Fibroblast of skin of scalp (primary cell): ENCODE results near the gene DGCR8. TPM values are rescaled to one million over a fixed set of nuclear protein-coding genes. Genes with fewer than 3 reads are reported as not detected.

Source experiments
- DNase-seq: peaks from one replicate; pipeline ENCODE4 v3.0.0-alpha.2; 2013
- polyA plus RNA-seq, 2 experiments: library from polyadenylated mRNA; unstranded; fragments of 120-200 nt; gene quantifications; one replicate each; pipeline ENCODE4 v1.2.1, GENCODE V29; 2013; ENCODE audit not compliant: insufficient read length in 2 of 2

Gene DGCR8
- polyA plus RNA-seq (2013, experiment 1 of 2; ENCODE audit: insufficient read length), result 31.0 TPM
- polyA plus RNA-seq (2013, experiment 2 of 2; ENCODE audit: insufficient read length), result 29.0 TPM

DNA sequence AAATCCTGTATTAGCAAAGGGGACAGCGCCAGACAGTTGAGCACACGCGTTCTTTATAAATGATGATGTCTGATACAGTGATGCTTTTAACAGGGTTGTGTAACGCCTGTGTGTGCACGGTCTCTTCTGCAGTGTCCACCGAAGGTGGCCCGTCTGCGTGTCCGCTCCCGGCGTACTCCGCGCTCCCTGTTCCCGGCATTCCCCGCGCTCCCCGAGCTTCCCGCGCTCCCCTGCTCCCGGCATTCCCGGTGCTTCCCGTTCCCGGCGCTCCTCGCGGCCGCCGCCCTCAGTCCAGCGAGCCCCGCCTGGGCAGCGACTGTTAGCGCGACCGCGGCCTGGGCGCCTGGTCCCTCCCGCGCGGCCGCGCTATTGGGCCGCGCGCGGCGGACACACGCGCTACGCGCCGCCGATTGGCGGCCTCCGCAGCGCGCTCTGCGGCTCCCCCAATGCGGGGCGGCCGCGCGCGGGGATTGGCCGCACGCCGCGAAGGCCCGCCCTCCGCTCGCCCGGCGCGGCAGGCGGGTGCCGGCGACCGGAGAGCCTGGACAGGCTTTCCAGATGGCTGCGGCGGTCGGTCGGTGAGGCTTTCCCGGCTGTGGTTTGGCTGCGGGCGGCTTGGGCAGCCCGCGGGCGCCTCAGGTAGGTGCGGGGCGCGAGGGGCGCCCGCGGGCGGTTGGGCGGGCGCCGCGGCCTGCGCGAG, at the start of gene DGCR8:
DGCR8 (plus strand) TSS at position 497 of the 700 bp plus-strand sequence. CDS start 5,723 bp downstream, outside the sequence.
- peak; percentile 97 for DNase-seq

DNA sequence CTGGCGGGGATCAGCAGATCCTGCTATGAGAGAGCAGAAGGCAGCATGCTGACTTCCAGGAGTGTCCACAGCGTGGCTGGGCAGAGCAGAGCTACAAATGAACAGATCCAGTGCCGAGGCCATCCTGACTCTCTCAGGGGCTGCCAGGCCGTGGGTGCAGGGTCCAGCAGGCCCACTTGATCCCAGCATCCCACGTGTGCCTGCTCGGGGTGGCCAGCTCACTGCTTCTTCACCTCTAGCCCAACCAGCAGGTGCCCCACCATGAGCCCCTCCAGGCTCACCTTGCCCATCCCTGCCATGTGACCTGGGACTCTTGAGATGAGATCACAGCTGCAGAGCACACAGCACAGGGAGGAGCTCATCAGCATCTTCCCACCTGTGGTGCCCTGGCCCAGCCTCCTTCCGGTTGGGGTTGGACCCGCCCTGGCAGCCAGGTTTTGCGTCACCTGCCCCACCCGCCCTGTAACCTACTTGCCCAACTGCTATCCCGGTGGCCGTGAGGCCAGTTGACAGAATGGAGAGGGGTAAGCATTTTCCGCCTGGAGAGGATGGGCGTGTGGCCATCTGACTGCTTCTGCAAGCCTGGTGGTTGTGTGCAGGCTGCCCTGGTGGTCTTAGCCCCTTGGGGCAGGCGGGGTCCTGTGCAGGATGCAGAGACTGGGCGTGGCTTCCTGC, 48.2 kb upstream of the DGCR8 start:
- no peak for DNase-seq

DNA sequence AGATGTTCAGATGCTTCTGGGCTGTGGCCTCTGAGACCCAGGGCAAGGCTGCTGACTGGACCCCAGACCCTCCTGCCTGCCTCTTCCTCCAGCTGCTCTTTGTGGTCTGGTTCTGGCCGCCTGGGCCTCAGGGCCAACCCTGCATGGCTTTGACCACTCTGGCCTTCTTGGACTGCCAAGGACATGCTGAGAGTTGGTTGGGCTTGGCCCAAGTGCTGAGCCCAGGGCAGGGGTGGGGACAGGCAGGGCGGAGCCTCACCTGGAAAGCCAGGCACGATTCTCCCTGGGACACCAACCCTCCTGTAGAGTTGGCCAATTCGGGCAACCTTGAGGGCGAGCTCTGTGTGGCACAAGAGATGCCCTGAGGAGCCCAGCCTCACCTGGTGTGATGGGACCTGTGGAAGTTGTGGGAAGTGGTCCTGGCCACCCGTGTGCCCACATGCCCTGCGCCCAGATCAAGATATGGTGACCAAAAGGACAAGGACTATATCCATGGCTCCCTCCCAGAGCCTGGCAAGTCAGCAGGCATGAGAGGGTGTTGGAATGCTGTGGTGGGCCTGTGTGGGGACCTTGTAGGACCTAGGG, 47.5 kb upstream of the DGCR8 start:
- no peak for DNase-seq

DNA sequence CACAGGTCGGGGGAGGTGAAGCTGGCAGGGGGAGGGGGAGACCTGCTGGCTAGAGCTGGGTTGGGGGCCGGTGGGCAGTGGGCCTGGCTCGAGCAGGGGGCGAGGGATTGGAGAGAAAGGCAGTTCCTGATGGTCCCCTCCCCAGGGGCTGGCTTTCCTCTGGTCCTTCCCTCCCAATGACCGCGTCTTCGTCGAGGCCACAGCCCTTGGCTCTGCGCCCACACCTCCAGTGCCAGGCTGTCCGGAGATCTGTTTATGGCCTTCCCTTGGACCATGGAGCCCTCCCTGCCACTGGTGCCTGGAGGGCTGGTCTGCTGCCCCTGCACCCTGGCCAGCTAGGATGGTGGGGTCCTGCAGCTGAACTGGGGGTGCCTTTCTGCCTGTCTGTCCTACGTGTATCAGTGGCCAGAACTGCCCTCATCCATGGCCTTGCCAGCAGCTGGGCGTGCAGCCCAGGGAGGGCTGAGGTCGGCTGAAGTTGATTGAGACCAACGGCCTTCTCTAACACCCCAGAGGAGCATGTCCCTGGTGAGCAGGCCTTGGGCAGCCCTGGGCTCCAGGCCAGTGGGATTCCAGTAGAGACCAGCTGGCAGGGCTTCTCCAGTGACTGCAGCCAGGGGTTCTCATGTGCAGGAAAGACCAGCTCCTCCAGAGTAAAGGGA, 46.9 kb upstream of the DGCR8 start:
- no peak for DNase-seq

DNA sequence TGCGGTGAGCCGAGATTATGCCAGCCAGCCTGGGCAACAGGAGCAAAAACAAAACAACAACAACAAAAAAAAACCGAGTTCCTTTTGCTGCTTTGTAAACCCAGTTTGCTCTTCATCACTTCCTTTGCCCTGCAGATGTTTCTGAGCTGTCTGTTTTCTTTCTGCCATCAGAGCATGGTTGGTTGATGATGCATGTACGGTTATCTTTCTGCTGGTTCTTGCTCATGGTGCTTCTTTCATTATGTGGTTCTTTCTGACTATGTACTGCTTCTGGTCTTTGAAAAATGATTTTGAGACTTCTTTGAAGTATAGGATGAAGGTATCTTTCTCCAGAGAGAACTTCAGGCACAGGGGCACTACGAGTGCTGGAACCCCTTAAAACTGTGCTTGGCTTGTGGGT, 45.9 kb upstream of the DGCR8 start:
- no peak for DNase-seq

DNA sequence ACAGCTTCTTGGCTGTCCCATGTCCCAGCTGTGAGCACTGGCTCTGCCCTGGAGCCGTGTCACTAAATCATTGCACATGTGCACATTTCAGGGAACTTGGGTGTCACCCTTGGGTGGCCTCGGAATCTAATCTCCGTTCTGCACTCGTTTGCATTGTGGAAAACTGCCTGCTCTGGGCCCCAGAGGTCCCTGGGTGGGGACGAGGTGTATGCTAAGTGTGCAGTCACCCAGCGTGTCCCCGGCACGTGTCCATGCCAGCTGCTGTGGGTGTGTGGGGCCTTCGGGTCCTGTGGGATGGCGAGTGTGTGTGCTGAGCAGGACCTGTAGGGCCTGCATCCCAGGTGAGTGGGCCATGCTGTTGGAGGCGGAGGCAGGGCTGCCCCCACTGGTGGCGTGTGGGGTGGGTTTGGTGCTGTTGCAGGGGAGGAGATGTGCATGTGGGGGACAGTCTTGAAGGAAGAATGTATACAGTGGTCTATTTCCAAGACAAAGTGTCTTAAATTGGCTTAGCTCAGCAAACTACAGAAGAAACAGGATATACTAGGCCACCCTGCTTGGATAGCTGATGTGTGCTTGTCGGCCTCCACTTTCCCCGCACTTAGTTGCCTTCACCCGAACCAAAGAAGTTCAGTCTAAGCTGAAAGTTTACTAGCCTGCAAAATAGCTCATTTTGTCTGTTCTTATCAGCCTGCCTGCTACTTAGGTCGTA, 44.5 kb upstream of the DGCR8 start:
- no peak for DNase-seq

DNA sequence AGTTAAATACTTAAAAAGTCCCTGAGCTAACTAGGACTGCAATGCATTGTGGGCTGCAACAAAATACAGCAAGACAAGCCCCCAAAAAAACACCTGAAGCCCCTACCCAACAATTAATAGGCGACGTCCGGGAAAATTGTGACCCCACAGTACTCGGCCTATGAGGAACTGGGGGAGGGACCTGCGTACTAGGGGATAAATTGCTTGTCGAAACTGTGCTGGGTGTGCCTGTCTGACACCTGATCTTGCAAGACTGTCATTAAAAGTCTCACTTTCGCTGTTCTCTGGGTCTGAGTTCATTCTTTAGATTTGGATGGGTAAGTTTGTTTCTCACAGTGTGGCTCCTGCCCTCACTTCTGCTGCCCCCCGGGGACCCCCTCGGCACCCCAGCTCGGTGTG, 44.0 kb upstream of the DGCR8 start:
- no peak for DNase-seq

DNA sequence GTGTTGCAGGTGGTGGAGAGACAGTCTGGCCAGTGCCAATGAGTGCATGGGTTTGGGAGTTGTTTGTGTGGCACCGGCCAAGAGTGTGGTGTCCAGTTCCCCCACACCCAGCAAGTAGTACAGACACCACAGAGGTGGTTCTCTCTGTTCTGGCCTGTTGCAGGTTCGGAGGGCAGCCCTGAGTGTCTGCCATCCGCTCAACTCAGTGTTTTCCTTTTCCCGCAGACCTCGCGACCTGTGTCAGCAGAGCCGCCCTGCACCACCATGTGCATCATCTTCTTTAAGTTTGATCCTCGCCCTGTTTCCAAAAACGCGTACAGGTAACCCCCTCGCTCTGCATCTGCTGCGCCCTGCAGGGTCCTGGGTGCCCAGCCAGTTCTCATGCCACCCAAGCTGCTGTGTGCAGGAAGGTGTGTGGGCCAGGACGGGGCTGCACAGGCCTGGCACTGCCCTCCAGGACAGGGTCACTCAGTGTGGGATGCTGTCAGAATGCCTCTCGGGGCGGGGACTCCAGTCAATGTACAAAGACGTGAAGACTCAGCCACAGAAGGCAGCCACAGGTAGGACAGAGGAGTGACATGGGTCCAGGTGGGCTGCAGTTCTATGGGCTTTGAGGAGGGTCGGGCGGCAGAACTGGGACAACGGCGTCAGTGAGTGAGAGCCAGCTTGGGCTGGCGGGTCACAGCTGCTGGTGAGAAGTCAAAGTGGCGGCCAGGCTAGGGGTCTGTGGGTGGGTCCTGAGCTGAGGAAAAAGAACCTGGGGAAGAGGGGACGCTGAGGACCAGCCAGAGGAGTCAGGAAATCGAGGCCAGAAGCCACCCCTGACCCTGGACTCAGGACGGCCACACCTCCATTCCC, 43.3 kb upstream of the DGCR8 start:
- DNase-seq, result no peak

DNA sequence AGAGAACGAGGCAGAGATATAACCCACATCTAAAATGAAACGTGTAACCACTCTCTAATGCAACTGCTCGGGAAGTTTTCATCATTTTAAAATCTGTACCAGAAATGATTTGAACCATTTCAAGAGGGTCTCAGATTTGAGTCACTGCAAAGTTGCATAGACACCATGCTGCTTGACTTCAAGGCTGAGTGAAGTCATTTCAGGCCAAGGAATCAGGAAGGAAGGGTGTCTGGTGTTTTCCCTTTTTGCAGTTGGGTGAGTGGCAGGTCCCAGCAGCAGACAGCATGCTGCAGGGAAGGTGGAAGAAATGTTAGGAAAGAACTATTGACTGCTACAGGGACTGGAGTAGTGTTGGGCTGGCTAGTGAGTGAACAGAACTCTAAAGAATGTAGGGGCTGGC, 42.6 kb upstream of the DGCR8 start:
- no peak for DNase-seq

DNA sequence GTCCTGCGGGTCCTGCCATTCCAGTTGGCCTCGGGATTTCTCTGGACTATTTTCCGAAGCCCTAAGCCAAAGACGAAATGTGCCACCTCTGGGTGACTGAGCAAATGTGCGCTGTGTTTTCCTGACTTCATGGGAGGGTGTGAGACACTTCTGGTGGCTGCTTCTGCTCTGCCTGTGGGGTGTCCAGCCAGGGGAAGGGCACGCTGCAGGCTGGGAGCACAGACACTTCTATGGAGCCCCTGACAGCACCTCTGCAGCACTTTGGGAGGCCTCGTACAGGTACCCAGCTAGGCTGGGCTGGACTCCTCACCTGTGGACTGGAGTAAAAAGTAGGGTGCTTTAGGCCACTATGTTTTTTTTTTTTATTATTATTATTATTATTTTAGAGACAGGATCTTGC, 41.5 kb upstream of the DGCR8 start:
- DNase-seq, result no peak

DNA sequence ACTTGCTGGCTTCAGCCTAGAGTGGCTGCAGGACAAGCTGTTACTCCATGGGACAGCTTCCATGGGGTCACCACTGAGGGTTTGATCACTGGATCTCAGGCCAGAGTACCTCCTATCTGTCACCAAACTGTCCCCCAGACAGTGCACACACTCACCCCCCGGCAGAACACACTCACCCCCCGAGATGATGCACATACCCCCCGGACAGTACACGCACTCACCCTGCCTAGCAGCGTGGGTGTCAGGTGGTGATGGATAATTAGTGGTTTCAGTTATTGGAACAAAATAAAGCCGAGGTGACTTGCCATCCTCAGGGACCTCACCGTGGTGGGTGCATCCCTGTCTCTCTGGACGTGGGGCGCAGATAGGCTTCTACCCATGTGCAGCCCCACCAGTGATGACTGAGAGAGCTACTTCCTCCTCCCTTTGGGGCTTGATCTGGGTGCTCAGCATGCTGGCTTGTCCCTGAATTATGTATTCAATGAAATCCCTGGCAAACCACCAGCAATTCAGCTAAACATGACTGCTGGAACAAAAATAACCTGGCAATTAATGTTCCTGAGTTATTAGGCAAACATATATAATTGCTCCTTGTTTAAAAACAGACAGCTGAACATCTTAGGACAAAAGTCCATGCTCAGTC, 40.2 kb upstream of the DGCR8 start:
- no peak for DNase-seq

DNA sequence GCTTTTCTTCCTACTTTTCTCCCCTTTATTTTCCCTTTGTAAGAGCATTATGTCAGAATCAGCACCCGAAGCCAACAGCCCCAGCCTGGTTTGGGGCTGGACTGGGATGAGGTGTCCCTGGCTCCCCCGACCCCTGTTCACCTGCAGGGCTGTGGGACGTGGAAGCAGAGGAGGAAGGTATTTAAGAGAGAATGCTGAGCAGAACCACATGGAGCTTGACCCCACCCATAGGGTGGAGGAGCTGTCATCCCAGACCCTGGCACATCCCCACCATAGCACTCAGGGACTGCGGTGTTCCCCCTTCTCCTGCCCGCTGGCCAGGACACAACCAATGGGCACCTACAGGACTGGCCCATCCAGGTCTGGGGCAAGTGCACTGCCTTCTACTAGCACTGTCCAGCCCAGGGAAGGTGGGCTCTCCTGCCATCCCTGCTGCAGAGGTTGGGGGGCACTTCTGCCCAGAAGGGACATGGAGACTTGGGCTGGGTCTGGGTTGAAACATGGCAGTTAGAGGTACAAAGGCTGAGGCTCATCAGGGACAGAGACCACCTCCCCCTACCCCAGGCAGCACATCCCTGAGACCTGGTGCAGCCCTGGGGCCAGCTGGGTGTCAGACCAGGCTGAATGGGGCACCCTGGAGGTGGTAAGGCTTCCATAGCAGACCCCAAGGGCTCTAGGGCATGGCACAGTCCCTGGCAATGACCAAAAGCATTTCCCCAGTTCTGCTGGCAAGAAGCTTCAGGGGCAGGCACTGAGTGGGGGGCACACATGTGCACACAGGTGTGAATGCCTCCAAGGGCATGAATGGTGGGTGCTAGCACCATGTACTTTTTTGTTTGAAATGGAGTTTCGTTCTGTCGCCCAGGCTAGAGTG, 39.5 kb upstream of the DGCR8 start:
- no peak for DNase-seq

DNA sequence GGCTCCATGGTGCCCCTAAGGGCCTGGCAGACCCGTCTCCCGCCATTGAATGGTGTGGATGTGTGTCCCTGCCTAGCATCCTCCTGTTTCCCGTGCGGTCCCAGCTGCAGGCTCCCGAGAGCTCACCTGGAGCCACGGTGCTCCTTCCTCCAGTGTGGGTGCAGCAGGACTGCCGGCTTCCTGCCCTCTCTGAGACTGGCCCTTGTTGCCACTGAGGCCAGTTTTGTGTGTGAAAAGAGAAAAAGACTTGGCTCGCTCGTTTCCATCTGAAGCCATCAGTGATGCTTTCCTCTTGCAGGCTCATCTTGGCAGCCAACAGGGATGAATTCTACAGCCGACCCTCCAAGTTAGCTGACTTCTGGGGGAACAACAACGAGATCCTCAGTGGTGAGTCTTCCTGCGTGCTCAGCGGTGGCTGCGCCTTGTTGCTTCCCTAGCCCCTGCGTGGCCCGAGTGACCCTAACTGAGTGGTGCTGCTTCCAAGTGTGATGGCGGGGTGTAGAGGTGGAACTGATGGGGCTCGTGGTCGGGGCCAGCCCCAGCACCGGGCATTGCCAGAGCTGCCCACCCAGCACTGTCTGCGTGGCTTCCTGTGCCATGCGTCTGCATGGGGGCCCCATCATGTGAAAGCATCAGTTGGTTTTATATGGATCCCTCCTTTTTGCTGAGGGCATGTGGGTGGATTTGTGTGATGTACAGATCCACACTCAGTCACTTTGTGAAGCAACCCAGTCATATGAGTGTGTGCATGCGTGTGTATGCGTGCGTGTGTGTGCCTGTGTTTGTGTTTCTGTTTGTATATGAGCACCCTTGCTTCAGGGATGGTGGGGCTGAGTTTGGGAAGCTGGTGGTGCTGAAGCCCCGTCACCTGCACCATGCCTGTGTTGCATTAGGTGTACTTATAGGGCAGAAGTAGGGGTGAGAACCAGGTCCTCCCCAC, 36.7 kb upstream of the DGCR8 start:
- DNase-seq, result no peak

DNA sequence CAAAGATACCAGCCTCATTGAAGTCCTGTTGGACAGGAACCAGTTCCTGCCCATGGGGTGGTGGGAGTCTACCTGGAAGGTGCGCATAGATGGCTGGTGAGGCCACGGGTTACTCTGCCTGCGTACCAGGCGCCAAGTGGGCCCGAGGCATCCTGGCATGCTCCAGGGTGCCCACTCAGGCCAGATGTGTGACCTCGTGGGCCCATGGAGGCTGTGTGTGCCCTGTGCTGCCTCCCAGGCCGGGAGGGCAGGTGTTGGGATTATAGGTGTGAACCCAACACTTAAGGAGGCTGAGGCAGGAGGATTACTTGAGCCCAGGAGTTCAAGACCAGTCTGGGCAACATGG, 36.1 kb upstream of the DGCR8 start:
- no peak for DNase-seq

DNA sequence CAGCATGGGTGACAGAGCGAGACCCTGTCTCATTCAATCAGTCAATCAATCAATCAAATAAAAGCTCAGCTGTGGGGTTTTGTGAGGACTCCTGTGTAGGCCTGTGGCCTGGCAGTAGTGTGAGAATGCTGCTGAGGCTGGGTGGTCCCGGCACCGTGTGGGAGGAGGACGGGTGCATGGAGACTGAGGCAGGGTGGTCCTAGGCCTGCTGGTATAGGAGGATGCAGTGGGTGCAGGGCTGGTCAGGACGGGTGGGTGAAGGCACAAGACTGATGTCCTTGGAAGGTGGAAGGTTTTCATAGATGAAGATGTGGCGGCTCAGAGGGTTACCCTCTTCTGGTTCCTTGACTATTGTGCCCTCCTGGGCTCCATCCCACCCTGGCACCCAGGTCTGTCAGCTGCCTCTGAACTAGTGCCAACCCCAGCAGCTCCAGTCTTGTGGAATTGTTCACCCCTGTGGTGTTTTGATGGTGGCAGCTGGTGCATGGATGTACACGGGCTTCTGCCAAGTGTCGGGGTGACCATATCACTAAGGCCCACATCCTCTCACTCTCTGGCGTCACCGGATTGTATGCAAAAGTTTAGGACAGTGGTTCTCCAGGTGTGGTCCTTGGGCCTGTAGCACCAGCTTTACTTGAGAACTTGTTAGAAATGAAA, 35.4 kb upstream of the DGCR8 start:
- DNase-seq, result no peak

DNA sequence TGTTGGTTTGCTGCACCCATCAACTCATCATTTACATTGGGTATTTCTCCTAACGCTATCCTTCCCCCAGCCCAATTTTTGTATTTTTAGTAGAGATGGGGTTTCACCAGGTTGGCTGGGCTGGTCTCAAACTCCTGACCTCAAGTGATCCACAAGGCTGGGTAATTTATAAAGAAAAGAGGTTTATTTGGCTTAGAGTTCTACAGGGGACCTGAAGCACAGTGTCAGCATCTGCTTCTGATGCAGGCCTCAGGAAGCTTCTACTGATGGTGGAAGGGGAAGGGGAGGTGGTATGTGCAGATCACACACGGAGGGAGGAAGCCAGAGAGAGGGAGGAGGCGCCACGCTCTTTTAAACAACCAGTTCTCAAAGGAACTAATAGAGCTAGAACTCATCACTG, 33.3 kb upstream of the DGCR8 start:
- no peak for DNase-seq

DNA sequence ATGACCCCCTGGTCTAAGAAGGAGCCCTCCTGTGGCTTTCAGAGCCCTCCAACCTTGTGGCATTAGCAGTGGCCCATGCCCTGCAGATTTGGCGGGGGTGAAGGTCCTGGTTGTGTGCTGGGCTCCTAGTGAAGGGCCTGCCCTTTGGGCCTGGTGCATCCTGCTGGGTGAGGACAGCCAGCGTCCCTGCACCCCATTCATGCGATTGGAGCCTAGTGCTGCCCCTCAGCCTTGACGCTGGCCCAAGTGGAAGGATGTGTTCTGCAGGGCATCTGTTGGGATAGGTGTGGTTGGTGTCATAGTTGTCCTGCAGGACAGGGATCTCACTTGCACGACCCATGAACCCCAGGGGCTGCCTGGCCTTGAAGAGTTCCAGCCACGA, 28.1 kb upstream of the DGCR8 start:
- no peak for DNase-seq
